T-helper 1 cell (primary cell): ENCODE measurements around the gene GGACT.

Experiments used
- DNase-seq, 5 donors: peaks; one replicate each; pipeline ENCODE4 v3.0.0-alpha.2; 2012 to 2020

GGACT gene

GRCh38 chr13:100546713-100547405 lies 41.7 kb downstream of the GGACT start:
- DNase-seq: no peak

- no peak for DNase-seq
These were observed 42.9 kb downstream of the GGACT start for GRCh38 chr13:100545684-100546061.

- no peak for DNase-seq
These were observed 43.5 kb downstream of the GGACT start for GRCh38 chr13:100544866-100545683.

GRCh38 chr13:100543872-100544602 lies 44.6 kb downstream of the GGACT start:
- no peak for DNase-seq

GRCh38 chr13:100542826-100543156 lies 45.8 kb downstream of the GGACT start:
- peak in 1 of 5 donors; percentile 60 for DNase-seq

- DNase-seq: no peak
These were observed 46.4 kb downstream of the GGACT start for GRCh38 chr13:100541897-100542825.

- DNase-seq: no peak
These were observed 48.0 kb downstream of the GGACT start for GRCh38 chr13:100540621-100541020.

- no peak for DNase-seq
These were observed 50.6 kb downstream of the GGACT start for GRCh38 chr13:100537951-100538462.

GRCh38 chr13:100537486-100537885 lies 51.1 kb downstream of the GGACT start:
- DNase-seq: no peak

- DNase-seq: no peak
These were observed 51.9 kb downstream of the GGACT start for GRCh38 chr13:100536643-100537180.

GRCh38 chr13:100535426-100536135 lies 53.0 kb downstream of the GGACT start:
- DNase-seq: no peak

- no peak for DNase-seq
These were observed 53.7 kb downstream of the GGACT start for GRCh38 chr13:100534911-100535310.

- no peak for DNase-seq
These were observed 54.3 kb downstream of the GGACT start for GRCh38 chr13:100534147-100534843.

GRCh38 chr13:100533588-100534041 lies 55.0 kb downstream of the GGACT start:
- no peak for DNase-seq

GRCh38 chr13:100532836-100533435 lies 55.7 kb downstream of the GGACT start:
- DNase-seq: no peak

GRCh38 chr13:100532090-100532766 lies 56.4 kb downstream of the GGACT start:
- DNase-seq: no peak

- no peak for DNase-seq
These were observed 57.8 kb downstream of the GGACT start for GRCh38 chr13:100530671-100531213.

- DNase-seq: no peak
These were observed 58.8 kb downstream of the GGACT start for GRCh38 chr13:100529666-100530377.

- DNase-seq: no peak
These were observed 59.8 kb downstream of the GGACT start for GRCh38 chr13:100528820-100529219.
